ENCODE results near the gene ARMH4. TPM values are rescaled to one million over a fixed set of nuclear protein-coding genes. Genes with fewer than 3 reads are reported as not detected.

ARMH4 gene
- total RNA-seq, 2 donors from 2014 or later: 1.0 TPM; not detected in 1

GRCh38 chr14:57999471-57999870 is 152.5 kb downstream of the ARMH4 start:
- Histone ChIP-seq H3K27ac (no peak overlapping the region), H3K9me3 (no peaks in the 10 kb centered on the region), H3K4me3 (no peak overlapping the region), H3K27me3 (no peaks in the 10 kb centered on the region), H3K36me3 (replicated peaks in 1 of 2; ENCODE audit: insufficient read depth in 1 of 2, low read depth in 2 of 2) (no peaks in the 10 kb centered on the region), H3K4me1 (no peaks in the 10 kb centered on the region)
- 59 to 71% methylated on average over 2 of the region's 2 CpGs for WGBS, 2 donors
- DNase-seq: no peak
- ATAC-seq: no peak
- intact Hi-C loops (cut with DNase I): no loop called here
- TF ChIP-seq POLR2A (IDR thresholded peaks at IDR 0.05): no peak
- TF ChIP-seq, protein P1, sequence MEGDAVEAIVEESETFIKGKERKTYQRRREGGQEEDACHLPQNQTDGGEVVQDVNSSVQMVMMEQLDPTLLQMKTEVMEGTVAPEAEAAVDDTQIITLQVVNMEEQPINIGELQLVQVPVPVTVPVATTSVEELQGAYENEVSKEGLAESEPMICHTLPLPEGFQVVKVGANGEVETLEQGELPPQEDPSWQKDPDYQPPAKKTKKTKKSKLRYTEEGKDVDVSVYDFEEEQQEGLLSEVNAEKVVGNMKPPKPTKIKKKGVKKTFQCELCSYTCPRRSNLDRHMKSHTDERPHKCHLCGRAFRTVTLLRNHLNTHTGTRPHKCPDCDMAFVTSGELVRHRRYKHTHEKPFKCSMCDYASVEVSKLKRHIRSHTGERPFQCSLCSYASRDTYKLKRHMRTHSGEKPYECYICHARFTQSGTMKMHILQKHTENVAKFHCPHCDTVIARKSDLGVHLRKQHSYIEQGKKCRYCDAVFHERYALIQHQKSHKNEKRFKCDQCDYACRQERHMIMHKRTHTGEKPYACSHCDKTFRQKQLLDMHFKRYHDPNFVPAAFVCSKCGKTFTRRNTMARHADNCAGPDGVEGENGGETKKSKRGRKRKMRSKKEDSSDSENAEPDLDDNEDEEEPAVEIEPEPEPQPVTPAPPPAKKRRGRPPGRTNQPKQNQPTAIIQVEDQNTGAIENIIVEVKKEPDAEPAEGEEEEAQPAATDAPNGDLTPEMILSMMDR (IDR thresholded peaks at IDR 0.05): no peak

DNA sequence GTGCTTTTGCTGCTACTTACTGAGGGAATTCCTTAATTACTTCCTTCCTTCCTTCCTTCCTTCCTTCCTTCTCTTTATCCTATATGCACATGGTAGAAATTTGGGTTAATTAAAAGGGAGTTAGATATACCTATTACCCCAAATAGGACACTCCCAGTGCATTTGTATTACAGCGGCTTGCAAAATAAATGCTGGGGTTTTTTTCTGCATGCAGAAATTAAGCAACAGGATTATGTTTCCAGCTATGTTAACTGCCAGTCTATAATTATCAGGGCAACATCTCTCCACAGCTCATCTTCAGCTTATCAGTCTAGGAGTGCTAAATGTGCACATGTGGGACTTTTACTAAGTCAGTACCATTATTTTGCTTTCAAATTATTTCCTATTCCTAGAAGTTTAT is 153.2 kb downstream of the ARMH4 start:
- 72 to 76% methylated on average over 1 of the region's 1 CpG for WGBS, 2 donors
- no peak overlapping the region for H3K4me3 ChIP-seq
- no peaks in the 10 kb centered on the region for H3K27me3 ChIP-seq
- TF ChIP-seq, protein P1 (IDR thresholded peaks at IDR 0.05): no peak
- no peak for TF ChIP-seq POLR2A (IDR thresholded peaks at IDR 0.05)
- H3K36me3 ChIP-seq (replicated peaks in 1 of 2; ENCODE audit: insufficient read depth in 1 of 2, low read depth in 2 of 2): no peaks in the 10 kb centered on the region
- no peak overlapping the region for H3K27ac ChIP-seq
- H3K4me1 ChIP-seq: no peaks in the 10 kb centered on the region
- H3K9me3 ChIP-seq: no peaks in the 10 kb centered on the region
- intact Hi-C loops (cut with DNase I): no loop called here
- DNase-seq (no peak), ATAC-seq (no peak)

- H3K36me3 ChIP-seq (replicated peaks in 1 of 2; ENCODE audit: insufficient read depth in 1 of 2, low read depth in 2 of 2): no peaks in the 10 kb centered on the region
- WGBS, 2 donors: 53 to 54% methylated on average over 4 of the region's 4 CpGs
Observed at GRCh38 chr14:57991353-57991752, 160.7 kb downstream of the ARMH4 start.

DNA sequence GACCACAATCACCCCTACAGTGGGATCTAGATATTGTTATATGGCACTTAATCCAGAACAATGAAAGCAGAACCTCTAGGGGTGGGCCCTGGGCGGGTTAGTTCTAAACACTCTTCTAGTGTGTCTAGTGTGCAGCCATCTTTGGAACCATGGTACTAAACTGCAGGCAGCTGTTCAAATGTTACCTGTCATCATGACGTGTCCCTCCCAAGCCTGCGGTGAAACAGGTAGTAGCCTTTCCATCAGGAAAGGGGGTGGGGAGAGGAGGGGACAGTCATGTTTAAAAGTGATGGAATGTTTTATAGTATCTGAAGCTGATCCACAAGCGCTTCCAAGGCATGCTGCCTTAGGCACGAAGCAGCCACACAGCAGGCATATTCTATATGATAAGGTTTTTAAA is 163.6 kb downstream of the ARMH4 start:
- Histone ChIP-seq H3K27ac (no peak overlapping the region), H3K36me3 (replicated peaks in 1 of 2; ENCODE audit: insufficient read depth in 1 of 2, low read depth in 2 of 2) (no peaks in the 10 kb centered on the region), H3K4me3 (no peak overlapping the region), H3K4me1 (no peaks in the 10 kb centered on the region), H3K27me3 (no peaks in the 10 kb centered on the region), H3K9me3 (no peaks in the 10 kb centered on the region)
- ATAC-seq (no peak), DNase-seq (no peak)
- TF ChIP-seq POLR2A (IDR thresholded peaks at IDR 0.05): no peak
- TF ChIP-seq, protein P1 (IDR thresholded peaks at IDR 0.05): no peak
- 77 to 83% methylated on average over 5 of the region's 5 CpGs for whole genome bisulfite sequencing, 2 donors
- intact Hi-C loops (cut with DNase I): no loop called here

More at GRCh38 chr14:57991353-57991752, 160.7 kb downstream of the ARMH4 start:
- Histone ChIP-seq H3K27me3 (no peaks in the 10 kb centered on the region), H3K27ac (no peak overlapping the region), H3K4me3 (no peak overlapping the region), H3K9me3 (no peaks in the 10 kb centered on the region), H3K4me1 (no peaks in the 10 kb centered on the region)
- intact Hi-C loops (cut with DNase I): no loop called here
- ATAC-seq: no peak
- no peak for DNase-seq
- TF ChIP-seq, protein P1 (IDR thresholded peaks at IDR 0.05): no peak
- TF ChIP-seq POLR2A (IDR thresholded peaks at IDR 0.05): no peak

GRCh38 chr14:57987596-57988300 is 164.3 kb downstream of the ARMH4 start:
- Histone ChIP-seq H3K4me3 (no peak overlapping the region), H3K36me3 (replicated peaks in 1 of 2; ENCODE audit: insufficient read depth in 1 of 2, low read depth in 2 of 2) (no peaks in the 10 kb centered on the region), H3K4me1 (no peaks in the 10 kb centered on the region), H3K9me3 (no peaks in the 10 kb centered on the region), H3K27ac (no peak overlapping the region), H3K27me3 (no peaks in the 10 kb centered on the region)
- no peak for TF ChIP-seq POLR2A (IDR thresholded peaks at IDR 0.05)
- TF ChIP-seq, protein P1 (IDR thresholded peaks at IDR 0.05): no peak
- no peak for ATAC-seq
- intact Hi-C loops (cut with DNase I): no loop called here
- no peak for DNase-seq
- 66 to 67% methylated on average over 6 of the region's 6 CpGs for WGBS, 2 donors
